ENCODE results near the gene LYZL4.

DNA sequence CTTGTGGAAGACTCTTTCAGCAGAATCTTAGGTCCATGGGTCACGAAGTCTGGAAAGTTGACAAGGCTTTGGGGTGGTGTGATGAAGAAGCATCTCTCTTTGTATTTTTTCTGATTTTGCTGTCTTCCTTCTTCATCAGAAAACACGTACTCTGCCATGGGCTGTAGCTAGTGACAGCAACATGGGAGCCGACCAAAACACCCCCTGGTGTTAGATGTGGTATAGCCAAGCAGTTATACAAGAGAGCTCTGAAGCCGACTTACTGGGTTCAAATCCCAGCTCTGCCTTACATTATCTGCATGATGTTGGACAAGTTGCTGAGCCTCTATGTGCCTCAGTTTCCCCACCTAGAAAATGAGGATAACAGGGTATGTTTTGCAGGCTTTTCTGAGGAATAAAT lies 32.9 kb upstream of the LYZL4 start:
- no peak for TF ChIP-seq RARB (CRISPR knock-in tag; IDR thresholded peaks at IDR 0.05)
- TF ChIP-seq, protein P1, sequence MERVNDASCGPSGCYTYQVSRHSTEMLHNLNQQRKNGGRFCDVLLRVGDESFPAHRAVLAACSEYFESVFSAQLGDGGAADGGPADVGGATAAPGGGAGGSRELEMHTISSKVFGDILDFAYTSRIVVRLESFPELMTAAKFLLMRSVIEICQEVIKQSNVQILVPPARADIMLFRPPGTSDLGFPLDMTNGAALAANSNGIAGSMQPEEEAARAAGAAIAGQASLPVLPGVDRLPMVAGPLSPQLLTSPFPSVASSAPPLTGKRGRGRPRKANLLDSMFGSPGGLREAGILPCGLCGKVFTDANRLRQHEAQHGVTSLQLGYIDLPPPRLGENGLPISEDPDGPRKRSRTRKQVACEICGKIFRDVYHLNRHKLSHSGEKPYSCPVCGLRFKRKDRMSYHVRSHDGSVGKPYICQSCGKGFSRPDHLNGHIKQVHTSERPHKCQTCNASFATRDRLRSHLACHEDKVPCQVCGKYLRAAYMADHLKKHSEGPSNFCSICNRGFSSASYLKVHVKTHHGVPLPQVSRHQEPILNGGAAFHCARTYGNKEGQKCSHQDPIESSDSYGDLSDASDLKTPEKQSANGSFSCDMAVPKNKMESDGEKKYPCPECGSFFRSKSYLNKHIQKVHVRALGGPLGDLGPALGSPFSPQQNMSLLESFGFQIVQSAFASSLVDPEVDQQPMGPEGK (CRISPR knock-in tag; IDR thresholded peaks at IDR 0.05; ENCODE audit: borderline replicate concordance): no peak
- TF ChIP-seq ZNF8 (CRISPR knock-in tag; IDR thresholded peaks at IDR 0.05): no peak
- TF ChIP-seq TOX (CRISPR knock-in tag; IDR thresholded peaks at IDR 0.05; ENCODE audit: borderline replicate concordance): no peak
- TF ChIP-seq CSDC2 (CRISPR knock-in tag; IDR thresholded peaks at IDR 0.05): no peak
- TF ChIP-seq, protein P2, sequence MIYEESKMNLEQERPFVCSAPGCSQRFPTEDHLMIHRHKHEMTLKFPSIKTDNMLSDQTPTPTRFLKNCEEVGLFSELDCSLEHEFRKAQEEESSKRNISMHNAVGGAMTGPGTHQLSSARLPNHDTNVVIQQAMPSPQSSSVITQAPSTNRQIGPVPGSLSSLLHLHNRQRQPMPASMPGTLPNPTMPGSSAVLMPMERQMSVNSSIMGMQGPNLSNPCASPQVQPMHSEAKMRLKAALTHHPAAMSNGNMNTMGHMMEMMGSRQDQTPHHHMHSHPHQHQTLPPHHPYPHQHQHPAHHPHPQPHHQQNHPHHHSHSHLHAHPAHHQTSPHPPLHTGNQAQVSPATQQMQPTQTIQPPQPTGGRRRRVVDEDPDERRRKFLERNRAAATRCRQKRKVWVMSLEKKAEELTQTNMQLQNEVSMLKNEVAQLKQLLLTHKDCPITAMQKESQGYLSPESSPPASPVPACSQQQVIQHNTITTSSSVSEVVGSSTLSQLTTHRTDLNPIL (CRISPR knock-in tag; IDR thresholded peaks at IDR 0.05; ENCODE audit: low read depth): no peak
- TF ChIP-seq ZFP30 (CRISPR knock-in tag; IDR thresholded peaks at IDR 0.05): no peak
